GM12878 (cell line): ENCODE results near the gene TAC3. TPM values are rescaled to one million over a fixed set of nuclear protein-coding genes. Genes with fewer than 3 reads are reported as not detected.

Experiments
- ATAC-seq: fragments of 200-7000 bp; cut with Tn5 transposase; 3 replicates; pipeline ENCODE4 v1.9.1; 2020; ENCODE audit warnings: mild to moderate bottlenecking, moderate library complexity
- BruUV-seq: library from RNA; stranded (reverse); fragments of 400-500 nt; replicated peaks from 2 replicates; lab custom pipeline; 2021; lab: Mats Ljungman, UMichigan
- CTCF ChIA-PET: fragments of 300-600 bp; sonication (Branson Sonifier 250); formaldehyde crosslinking; extraction: SDS; loops from one replicate; lab custom pipeline; 2021; ENCODE audit warnings: inconsistent platforms; lab: Yijun Ruan, JAX
- POLR2A ChIA-PET: fragments of 350-600 bp; formaldehyde crosslinking; extraction: SDS; loops from one replicate; lab custom pipeline; 2021; ENCODE audit warnings: inconsistent platforms; lab: Charles Lee
- RAD21 ChIA-PET: fragments of 300-600 bp; sonication (Branson Sonifier 250); formaldehyde crosslinking; loops from one replicate; lab custom pipeline; 2023; ENCODE audit warnings: antibody characterized with exemption; ENCODE audit not compliant: unreplicated experiment; lab: Charles Lee
- SMC1A ChIA-PET: fragments of 300-600 bp; sonication (Branson Sonifier 250); formaldehyde crosslinking; loops from one replicate; lab custom pipeline; 2023; ENCODE audit not compliant: unreplicated experiment, uncharacterized antibody; lab: Charles Lee
- DNase-seq: peaks from one replicate; pipeline ENCODE4 v3.0.0-alpha.2; 2011; ENCODE audit warnings: low read depth, low spot score
- FAIRE-seq: peaks from 3 replicates; lab custom pipeline; 2011; peaks lifted over from hg19 to GRCh38; lab: Jason Lieb, UNC
- H2AFZ ChIP-seq: 2 replicates; pipeline ENCODE4 v1.6.0; 2011; ENCODE audit warnings: low read depth, low read length, control low read depth; ENCODE audit not compliant: control insufficient read depth
- H3K27ac ChIP-seq: 2 replicates; pipeline ENCODE4 v1.5.1; 2011; ENCODE audit warnings: control low read depth; ENCODE audit not compliant: control insufficient read depth, insufficient read depth
- H3K27me3 ChIP-seq, 2 experiments: replicated peaks in 1 of 2; 2 replicates each; pipeline versions ENCODE4 v1.6.0 to v1.6.1; 2011; ENCODE audit warnings: low read length in 1 of 2; ENCODE audit not compliant: control insufficient read depth in 2 of 2, insufficient read depth in 2 of 2
- H3K36me3 ChIP-seq, 2 experiments: 2 replicates each; pipeline ENCODE4 v1.5.1; 2011; ENCODE audit warnings: low read length in 1 of 2; ENCODE audit not compliant: control insufficient read depth in 2 of 2, insufficient read depth in 2 of 2
- H3K4me1 ChIP-seq: 2 replicates; pipeline ENCODE4 v1.6.1; 2011; ENCODE audit warnings: mild to moderate bottlenecking, low read length, moderate library complexity, mixed read lengths; ENCODE audit not compliant: control insufficient read depth, insufficient read depth
- H3K4me2 ChIP-seq: 2 replicates; pipeline ENCODE4 v1.6.0; 2011; ENCODE audit warnings: control low read depth; ENCODE audit not compliant: control insufficient read depth, insufficient read depth
- H3K4me3 ChIP-seq: fragments of 200-600 bp; sonication (generic); 2 replicates; pipeline ENCODE4 v1.5.1; 2016
- H3K79me2 ChIP-seq: 2 replicates; pipeline ENCODE4 v1.6.0; 2011; ENCODE audit warnings: low read length; ENCODE audit not compliant: control insufficient read depth, insufficient read depth
- H3K9ac ChIP-seq: 2 replicates; pipeline ENCODE4 v1.8.0; 2011; ENCODE audit warnings: low read length, control low read depth, mixed read lengths; ENCODE audit not compliant: control insufficient read depth, insufficient read depth
- H3K9me3 ChIP-seq: replicated peaks from 3 replicates; pipeline ENCODE4 v1.5.1; 2011; ENCODE audit warnings: mild to moderate bottlenecking, low read length; ENCODE audit not compliant: control insufficient read depth, insufficient read depth
- H4K20me1 ChIP-seq: 2 replicates; pipeline ENCODE4 v1.6.0; 2011; ENCODE audit not compliant: control insufficient read depth, insufficient read depth
- EGR1 ChIP-seq, 2 experiments: IDR thresholded peaks; 1 replicate in 1 of 2; 2 replicates in 1 of 2; pipeline ENCODE4 v1.6.1; 2011 to 2012; ENCODE audit warnings: low read depth in 2 of 2, low read length in 2 of 2, borderline replicate concordance in 1 of 2, mild to moderate bottlenecking in 1 of 2, moderate library complexity in 1 of 2
- KDM1A ChIP-seq: fragments of 200-600 bp; sonication (generic); IDR thresholded peaks from 2 replicates; pipeline ENCODE4 v1.6.1; 2016; ENCODE audit warnings: borderline replicate concordance
- KLF5 ChIP-seq: fragments of 450-650 bp; IDR thresholded peaks from 2 replicates; pipeline ENCODE4 v1.6.1; 2014; ENCODE audit warnings: mild to moderate bottlenecking; ENCODE audit not compliant: partially characterized antibody
- MXI1 ChIP-seq: fragments of 150-350 bp; IDR thresholded peaks from 2 replicates; pipeline ENCODE4 v1.6.1; 2011; ENCODE audit warnings: low read depth, mild to moderate bottlenecking, inconsistent platforms, low read length, improper control_type of control experiment
- NFXL1 ChIP-seq: fragments of 450-650 bp; IDR thresholded peaks from 2 replicates; pipeline ENCODE4 v1.6.1; 2017; ENCODE audit warnings: antibody characterized with exemption, mild to moderate bottlenecking, borderline replicate concordance
- NR2C1 ChIP-seq: fragments of 450-650 bp; IDR thresholded peaks from 2 replicates; pipeline ENCODE4 v1.6.1; 2017; ENCODE audit warnings: antibody characterized with exemption, mild to moderate bottlenecking, moderate library complexity
- WGBS: methylation state at CpG from one replicate; pipeline ENCODE4 v1.1.6; 2016; ENCODE audit warnings: low lambda C conversion rate; ENCODE audit not compliant: insufficient replicate concordance, insufficient coverage; ENCODE audit errors: missing lambda C conversion rate; 5-methylcytosine and 5-hydroxymethylcytosine counted together
- in situ Hi-C: fragments of 300-500 bp; cut with MboI; formaldehyde crosslinking; loops from 9 replicates; pipeline ENCODE4 v1.14.3; 2018; ENCODE audit warnings: mixed read lengths
- intact Hi-C: fragments of 100-400 bp; cut with micrococcal nuclease; formaldehyde crosslinking; loops from one replicate; pipeline ENCODE4 v1.14.2; 2022; ENCODE audit not compliant: unreplicated experiment
- polyA plus RNA-seq, 11 experiments: library from polyadenylated mRNA; depleted of rRNA in 4 of 11; unstranded in 6 of 11; stranded (reverse) in 5 of 11; fragments of >200 nt; fragmentation: Nextera tagmentation in 4 of 11; fragmentation: Illumina TruSeq in 1 of 11; extraction: Ambion mirVana in 4 of 11; extraction: Trizol in 1 of 11; gene quantifications; 1 replicate in 1 of 11; 2 replicates in 10 of 11; pipeline versions ENCODE4 v1.2.1 to v1.2.3, GENCODE V29; 2011 to 2016; ENCODE audit warnings: inconsistent platforms in 2 of 11, missing spikeins in 2 of 11, low read depth in 1 of 11
- total RNA-seq, 4 experiments: library from RNA; depleted of rRNA in 3 of 4; stranded (reverse); fragments of >200 nt in 3 of 4; fragmentation: Illumina TruSeq in 1 of 4; extraction: Trizol in 1 of 4; gene quantifications; 2 replicates each; pipeline versions ENCODE4 v1.2.1 to v1.2.3, GENCODE V29; 2013 to 2021
- TF ChIP-seq, protein P1 (sequence below): fragments of 450-650 bp; IDR thresholded peaks from 2 replicates; pipeline ENCODE4 v1.6.1; 2014; ENCODE audit warnings: mild to moderate bottlenecking
- TF ChIP-seq, protein P2 (sequence below): fragments of 450-650 bp; formaldehyde crosslinking; IDR thresholded peaks from 2 replicates; pipeline ENCODE4 v1.5.0; 2022; ENCODE audit warnings: mild to moderate bottlenecking, missing genetic modification characterization
- TF ChIP-seq, protein P3 (sequence below): fragments of 450-650 bp; IDR thresholded peaks from 2 replicates; pipeline ENCODE4 v1.6.1; 2017; ENCODE audit warnings: antibody characterized with exemption, mild to moderate bottlenecking, moderate library complexity
- TF ChIP-seq, protein P4 (sequence below): fragments of 450-650 bp; IDR thresholded peaks from 2 replicates; pipeline ENCODE4 v1.6.1; 2018; ENCODE audit warnings: mild to moderate bottlenecking, low read depth, moderate library complexity; ENCODE audit not compliant: partially characterized antibody
- TF ChIP-seq, protein P5 (sequence below): IDR thresholded peaks from 2 replicates; pipeline ENCODE4 v1.6.1; 2012; ENCODE audit warnings: low read depth, low read length, improper control_type of control experiment

TAC3 gene
- total and polyA plus RNA-seq, 10 of the 15 experiments (the other 5 are each of a cell fraction or from before 2014, with no cell fraction given): 0.11 to 0.18 (median 0.13) TPM; not detected in 7

DNA sequence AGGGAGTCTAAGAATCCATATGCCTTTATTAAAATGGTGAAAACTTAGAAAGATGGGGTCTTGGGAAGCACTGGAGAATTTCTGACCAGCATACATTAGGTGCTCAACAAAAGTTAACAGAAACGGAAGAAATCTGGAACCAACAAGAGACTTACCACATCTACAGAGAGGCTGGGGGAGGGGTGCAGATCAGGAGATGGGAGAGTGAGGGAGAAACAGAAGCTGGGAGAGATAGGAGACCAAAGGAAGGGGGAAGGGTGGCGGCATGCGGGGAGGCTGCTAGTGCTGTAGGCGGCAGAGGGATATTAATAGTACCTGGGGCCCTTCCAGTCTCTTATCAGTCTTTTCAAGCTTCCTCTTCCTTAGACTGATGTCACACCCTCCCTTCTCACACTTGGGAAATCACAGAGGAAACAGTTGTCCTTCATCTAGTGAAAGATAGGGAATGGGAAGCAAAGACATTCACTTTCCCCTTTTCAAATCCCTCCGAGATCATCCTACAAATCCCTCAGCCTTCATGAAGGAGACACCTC is 28.1 kb downstream of the TAC3 start:
- H3K4me2 ChIP-seq: no peak overlapping the region; the same call in 1 of the 2 replicates
- CTCF ChIA-PET: interaction anchor here (0.6 to 4.9 kb wide), 29 partner anchors 12 to 683 kb away, joined by 3 to 144 read pairs (median 4); partner anchors contain the start of genes HSD17B6, NACA, STAT6 and ZBTB39
- H3K36me3 ChIP-seq: no peaks in the 10 kb centered on the region
- no peaks in the 10 kb centered on the region for H3K79me2 ChIP-seq
- no peak overlapping the region for H3K4me3 ChIP-seq
- ATAC-seq: no peak
- H3K4me1 ChIP-seq: peaks cover 18% of the 10 kb centered on the region
- no peak for DNase-seq
- no peaks in the 10 kb centered on the region for H3K9me3 ChIP-seq
- SMC1A ChIA-PET: interaction anchor here (0.9 to 3.5 kb wide), 14 partner anchors 9 to 372 kb away, joined by 3 to 37 read pairs (median 7); partner anchors contain the start of genes HSD17B6 and ZBTB39
- 63% methylated on average over 5 of the region's 5 CpGs for WGBS
- no TSS peak for BruUV-seq
- intact Hi-C loops (no loop called here), in situ Hi-C loops (loop anchor here (5.0 kb wide), 1 partner anchor 151 kb away; no protein-coding TSS in a partner anchor)
- no peaks in the 10 kb centered on the region for H3K27me3 ChIP-seq
- H4K20me1 ChIP-seq: no peaks in the 10 kb centered on the region
- no peak overlapping the region; the same call in 1 of the 2 replicates for H2AFZ ChIP-seq
- no peak overlapping the region for H3K9ac ChIP-seq
- POLR2A ChIA-PET: interaction anchor here (0.6 kb wide), 2 partner anchors 211 to 236 kb away, joined by 3 to 5 read pairs; no protein-coding TSS in a partner anchor
- H3K27ac ChIP-seq: no peak overlapping the region
- no peak for FAIRE-seq
- RAD21 ChIA-PET: interaction anchor here (0.6 to 4.2 kb wide), 16 partner anchors 9 to 239 kb away, joined by 3 to 29 read pairs (median 4); partner anchors contain the start of genes HSD17B6 and STAT6
- TF ChIP-seq, protein P1, sequence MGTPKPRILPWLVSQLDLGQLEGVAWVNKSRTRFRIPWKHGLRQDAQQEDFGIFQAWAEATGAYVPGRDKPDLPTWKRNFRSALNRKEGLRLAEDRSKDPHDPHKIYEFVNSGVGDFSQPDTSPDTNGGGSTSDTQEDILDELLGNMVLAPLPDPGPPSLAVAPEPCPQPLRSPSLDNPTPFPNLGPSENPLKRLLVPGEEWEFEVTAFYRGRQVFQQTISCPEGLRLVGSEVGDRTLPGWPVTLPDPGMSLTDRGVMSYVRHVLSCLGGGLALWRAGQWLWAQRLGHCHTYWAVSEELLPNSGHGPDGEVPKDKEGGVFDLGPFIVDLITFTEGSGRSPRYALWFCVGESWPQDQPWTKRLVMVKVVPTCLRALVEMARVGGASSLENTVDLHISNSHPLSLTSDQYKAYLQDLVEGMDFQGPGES: no peak
- TF ChIP-seq EGR1 (IDR thresholded peaks at IDR 0.05; ENCODE audit: borderline replicate concordance in 1 of 2, low read depth in 2 of 2, low read length in 2 of 2) (no peak), MXI1 (no peak), KLF5 (no peak), NFXL1 (no peak), NR2C1 (no peak), KDM1A (no peak)
- TF ChIP-seq, protein P2, sequence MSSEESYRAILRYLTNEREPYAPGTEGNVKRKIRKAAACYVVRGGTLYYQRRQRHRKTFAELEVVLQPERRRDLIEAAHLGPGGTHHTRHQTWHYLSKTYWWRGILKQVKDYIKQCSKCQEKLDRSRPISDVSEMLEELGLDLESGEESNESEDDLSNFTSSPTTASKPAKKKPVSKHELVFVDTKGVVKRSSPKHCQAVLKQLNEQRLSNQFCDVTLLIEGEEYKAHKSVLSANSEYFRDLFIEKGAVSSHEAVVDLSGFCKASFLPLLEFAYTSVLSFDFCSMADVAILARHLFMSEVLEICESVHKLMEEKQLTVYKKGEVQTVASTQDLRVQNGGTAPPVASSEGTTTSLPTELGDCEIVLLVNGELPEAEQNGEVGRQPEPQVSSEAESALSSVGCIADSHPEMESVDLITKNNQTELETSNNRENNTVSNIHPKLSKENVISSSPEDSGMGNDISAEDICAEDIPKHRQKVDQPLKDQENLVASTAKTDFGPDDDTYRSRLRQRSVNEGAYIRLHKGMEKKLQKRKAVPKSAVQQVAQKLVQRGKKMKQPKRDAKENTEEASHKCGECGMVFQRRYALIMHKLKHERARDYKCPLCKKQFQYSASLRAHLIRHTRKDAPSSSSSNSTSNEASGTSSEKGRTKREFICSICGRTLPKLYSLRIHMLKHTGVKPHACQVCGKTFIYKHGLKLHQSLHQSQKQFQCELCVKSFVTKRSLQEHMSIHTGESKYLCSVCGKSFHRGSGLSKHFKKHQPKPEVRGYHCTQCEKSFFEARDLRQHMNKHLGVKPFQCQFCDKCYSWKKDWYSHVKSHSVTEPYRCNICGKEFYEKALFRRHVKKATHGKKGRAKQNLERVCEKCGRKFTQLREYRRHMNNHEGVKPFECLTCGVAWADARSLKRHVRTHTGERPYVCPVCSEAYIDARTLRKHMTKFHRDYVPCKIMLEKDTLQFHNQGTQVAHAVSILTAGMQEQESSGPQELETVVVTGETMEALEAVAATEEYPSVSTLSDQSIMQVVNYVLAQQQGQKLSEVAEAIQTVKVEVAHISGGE (CRISPR knock-in tag): no peak
- TF ChIP-seq, protein P3, sequence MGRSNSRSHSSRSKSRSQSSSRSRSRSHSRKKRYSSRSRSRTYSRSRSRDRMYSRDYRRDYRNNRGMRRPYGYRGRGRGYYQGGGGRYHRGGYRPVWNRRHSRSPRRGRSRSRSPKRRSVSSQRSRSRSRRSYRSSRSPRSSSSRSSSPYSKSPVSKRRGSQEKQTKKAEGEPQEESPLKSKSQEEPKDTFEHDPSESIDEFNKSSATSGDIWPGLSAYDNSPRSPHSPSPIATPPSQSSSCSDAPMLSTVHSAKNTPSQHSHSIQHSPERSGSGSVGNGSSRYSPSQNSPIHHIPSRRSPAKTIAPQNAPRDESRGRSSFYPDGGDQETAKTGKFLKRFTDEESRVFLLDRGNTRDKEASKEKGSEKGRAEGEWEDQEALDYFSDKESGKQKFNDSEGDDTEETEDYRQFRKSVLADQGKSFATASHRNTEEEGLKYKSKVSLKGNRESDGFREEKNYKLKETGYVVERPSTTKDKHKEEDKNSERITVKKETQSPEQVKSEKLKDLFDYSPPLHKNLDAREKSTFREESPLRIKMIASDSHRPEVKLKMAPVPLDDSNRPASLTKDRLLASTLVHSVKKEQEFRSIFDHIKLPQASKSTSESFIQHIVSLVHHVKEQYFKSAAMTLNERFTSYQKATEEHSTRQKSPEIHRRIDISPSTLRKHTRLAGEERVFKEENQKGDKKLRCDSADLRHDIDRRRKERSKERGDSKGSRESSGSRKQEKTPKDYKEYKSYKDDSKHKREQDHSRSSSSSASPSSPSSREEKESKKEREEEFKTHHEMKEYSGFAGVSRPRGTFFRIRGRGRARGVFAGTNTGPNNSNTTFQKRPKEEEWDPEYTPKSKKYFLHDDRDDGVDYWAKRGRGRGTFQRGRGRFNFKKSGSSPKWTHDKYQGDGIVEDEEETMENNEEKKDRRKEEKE: no peak
- TF ChIP-seq, protein P4, sequence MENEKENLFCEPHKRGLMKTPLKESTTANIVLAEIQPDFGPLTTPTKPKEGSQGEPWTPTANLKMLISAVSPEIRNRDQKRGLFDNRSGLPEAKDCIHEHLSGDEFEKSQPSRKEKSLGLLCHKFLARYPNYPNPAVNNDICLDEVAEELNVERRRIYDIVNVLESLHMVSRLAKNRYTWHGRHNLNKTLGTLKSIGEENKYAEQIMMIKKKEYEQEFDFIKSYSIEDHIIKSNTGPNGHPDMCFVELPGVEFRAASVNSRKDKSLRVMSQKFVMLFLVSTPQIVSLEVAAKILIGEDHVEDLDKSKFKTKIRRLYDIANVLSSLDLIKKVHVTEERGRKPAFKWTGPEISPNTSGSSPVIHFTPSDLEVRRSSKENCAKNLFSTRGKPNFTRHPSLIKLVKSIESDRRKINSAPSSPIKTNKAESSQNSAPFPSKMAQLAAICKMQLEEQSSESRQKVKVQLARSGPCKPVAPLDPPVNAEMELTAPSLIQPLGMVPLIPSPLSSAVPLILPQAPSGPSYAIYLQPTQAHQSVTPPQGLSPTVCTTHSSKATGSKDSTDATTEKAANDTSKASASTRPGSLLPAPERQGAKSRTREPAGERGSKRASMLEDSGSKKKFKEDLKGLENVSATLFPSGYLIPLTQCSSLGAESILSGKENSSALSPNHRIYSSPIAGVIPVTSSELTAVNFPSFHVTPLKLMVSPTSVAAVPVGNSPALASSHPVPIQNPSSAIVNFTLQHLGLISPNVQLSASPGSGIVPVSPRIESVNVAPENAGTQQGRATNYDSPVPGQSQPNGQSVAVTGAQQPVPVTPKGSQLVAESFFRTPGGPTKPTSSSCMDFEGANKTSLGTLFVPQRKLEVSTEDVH: no peak
- TF ChIP-seq, protein P5, sequence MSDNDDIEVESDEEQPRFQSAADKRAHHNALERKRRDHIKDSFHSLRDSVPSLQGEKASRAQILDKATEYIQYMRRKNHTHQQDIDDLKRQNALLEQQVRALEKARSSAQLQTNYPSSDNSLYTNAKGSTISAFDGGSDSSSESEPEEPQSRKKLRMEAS: no peak
